Pons (tissue), 1 donor: ENCODE measurements around the gene BATF2.
A peak's percentile ranks its signal among the peaks of the same experiment; 100 is the strongest.
"Not testable (repeated sequence)": the region's sequence is repeated elsewhere in the genome, so short reads cannot be mapped to it uniquely, and the experiment has no call there.

Experiments used
- DNase-seq: peaks from one replicate; pipeline ENCODE4 v3.0.0-alpha.2; 2016; ENCODE audit warnings: low spot score

Gene BATF2, protein sequence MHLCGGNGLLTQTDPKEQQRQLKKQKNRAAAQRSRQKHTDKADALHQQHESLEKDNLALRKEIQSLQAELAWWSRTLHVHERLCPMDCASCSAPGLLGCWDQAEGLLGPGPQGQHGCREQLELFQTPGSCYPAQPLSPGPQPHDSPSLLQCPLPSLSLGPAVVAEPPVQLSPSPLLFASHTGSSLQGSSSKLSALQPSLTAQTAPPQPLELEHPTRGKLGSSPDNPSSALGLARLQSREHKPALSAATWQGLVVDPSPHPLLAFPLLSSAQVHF

DNA sequence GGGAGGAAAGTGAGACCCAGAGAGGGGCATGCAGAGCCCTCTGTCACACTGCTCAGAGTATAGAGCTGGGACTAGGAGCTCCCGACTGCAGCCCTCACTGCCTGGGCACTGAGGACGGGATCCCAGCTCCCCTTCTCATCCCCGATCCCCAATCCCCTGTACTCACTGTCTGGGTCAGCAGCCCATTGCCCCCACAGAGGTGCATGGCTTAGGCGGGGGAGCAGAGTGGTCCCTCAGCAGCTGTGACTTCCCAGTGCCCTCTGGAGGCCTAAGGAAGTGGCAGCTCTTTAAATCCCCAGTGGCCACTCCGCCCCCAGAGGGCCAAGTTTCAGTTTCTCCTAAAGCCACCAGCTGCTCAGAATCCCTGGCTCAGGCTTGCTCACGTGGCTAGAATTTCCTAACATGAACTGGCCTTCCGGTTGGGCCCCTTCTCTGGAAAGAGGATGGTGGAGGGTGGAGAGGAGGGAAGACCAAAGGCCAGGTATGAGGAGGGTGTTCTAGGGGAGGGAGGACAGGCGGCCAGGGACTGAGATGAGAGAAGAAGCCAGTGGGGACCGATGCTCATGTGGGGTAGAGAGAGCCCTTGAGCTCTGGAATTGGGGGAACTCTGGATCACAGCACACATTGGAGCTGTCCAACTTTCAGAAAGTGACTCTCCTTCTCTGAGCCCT, at the start of gene BATF2:
BATF2 (minus strand) TSS at position 262 of the 671 bp plus-strand sequence; CDS start at position 205, 57 bp downstream.
- peak; percentile 71 for DNase-seq

DNA sequence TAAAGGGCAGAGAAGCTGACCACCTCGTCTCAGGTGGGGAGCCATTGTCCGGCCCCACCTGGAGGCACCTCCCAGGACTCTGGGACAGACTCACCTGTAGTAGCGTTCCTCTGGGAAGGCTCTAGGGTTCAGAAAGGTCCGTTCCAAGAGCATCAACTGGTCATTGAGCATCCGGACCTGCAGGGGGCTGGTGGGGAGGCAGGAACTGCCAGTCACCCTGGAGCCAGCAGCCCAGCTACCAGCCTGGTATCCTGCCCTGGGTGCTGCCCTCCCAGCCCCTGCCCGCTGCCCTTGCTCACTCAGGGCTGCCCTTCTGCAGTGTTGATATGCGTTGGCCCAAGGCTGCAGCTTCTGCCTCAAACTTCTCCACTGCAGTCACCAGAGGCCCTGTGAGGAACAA, 49.0 kb upstream of the BATF2 start:
- DNase-seq = no peak

DNA sequence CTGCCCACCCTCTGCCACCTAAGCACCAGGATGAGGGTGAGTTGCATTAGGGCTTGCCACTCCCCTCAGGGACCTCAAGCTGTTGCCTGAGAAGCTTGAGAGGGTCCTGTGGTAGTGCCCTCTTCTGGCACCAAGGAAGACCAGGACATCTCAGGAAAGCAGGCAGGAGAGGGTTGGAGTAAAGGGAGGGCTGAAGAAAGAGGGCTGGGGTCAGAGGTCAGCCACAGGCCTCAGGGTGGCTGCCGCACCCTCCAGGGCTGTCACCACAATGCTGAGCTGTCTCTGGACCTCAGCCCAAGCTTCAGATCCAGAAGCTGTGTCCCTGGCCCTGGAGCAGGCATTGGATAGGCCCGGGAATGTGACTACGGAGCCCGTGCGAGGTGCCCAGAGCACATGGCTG, 48.3 kb upstream of the BATF2 start:
- DNase-seq = no peak

DNA sequence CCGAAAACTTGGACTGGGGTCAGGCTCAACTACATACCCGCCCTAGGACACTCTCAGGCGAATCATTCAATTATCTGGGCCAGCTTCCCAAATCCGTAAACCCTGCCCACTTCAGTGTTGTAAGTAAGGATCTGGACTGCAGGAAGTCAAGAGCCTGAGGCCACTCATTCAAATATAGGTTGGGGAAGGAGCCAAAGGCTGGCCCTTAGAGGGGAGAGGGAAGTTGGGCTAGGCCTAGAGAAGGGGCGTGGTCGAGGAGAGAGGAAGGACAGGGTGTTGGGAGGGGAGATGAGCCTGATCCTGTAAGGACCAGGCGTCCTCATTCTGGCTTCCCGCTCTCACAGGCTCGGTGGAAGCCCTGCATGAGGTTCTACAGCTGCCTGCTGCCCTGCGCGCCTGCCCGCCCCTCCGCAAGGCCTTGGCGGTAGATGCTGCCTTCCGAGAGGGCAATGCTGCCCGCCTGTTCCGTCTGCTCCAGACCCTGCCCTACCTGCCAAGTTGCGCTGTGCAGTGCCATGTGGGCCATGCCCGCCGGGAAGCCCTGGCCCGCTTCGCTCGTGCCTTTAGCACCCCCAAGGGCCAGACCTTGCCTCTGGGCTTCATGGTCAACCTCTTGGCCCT, 47.2 kb upstream of the BATF2 start:
- peak; percentile 76 for DNase-seq

DNA sequence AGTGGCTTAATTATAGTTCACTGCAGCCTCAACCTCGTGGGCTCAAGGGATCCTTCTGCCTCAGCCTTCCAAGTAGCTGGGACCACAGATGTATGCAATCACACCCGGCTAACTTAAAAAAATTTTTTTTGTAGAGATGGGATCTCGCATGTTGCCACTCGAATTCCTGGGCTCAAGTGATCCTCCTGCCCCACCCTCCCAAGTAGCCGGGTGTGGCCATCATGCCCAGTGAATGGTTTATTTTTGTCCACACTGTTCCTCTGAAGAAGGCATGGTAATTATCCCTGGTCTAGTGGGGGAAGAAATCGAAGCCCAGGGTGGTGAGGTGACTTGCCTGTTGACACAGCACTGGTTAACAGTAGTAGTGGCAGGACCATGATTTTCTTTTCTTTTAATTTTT, 46.1 kb upstream of the BATF2 start:
- DNase-seq = no peak

DNA sequence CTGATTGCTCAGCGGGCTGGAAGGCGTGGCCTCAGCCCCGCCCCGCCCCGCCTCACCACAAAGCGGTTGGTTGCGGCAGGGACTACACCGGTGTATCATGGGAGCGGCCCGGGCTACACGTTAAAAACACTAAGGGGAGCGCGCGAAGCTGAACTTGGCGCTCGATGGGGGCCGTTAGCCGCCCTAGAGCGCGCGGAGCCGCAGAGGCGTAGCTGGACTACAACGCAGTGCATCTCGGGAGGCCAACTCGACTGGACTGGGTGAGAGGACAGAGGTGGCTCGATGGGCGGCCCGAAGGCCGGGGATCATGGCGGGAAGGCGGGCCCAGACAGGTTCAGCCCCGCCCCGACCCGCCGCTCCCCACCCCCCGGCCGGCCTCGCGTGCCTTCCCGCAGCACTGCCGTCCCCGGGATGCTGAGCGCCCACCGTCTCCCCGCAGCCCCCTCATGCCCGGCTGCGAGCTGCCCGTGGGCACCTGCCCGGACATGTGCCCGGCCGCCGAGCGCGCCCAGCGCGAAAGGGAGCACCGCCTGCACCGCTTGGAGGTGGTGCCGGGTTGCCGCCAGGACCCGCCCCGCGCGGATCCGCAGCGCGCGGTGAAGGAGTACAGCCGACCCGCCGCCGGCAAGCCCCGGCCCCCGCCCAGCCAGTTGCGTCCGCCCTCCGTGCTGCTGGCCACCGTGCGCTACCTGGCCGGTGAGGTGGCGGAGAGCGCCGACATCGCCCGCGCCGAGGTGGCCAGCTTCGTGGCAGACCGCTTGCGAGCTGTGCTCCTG, 44.3 kb upstream of the BATF2 start, which contains the start of gene SAC3D1:
SAC3D1 (plus strand) TSS at position 364 of the 776 bp plus-strand sequence; CDS start at position 447, 83 bp downstream.
- peak; percentile 83 for DNase-seq

DNA sequence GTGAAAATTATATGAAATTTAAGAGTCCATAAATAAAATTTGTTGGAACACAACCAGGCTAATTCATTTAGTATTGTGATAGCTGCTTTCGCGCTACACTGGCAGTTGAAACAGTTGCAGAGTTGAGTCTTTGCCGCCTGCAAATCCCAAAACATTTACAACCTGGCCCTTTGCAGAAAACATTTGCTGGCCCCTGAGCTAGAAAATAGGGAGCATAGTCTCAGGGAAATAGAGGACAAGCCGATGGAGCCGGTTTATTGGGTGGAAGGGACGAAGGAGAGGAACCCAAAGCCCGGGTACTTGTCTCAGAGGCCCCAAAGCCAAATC, 43.7 kb upstream of the BATF2 start:
- no peak for DNase-seq

DNA sequence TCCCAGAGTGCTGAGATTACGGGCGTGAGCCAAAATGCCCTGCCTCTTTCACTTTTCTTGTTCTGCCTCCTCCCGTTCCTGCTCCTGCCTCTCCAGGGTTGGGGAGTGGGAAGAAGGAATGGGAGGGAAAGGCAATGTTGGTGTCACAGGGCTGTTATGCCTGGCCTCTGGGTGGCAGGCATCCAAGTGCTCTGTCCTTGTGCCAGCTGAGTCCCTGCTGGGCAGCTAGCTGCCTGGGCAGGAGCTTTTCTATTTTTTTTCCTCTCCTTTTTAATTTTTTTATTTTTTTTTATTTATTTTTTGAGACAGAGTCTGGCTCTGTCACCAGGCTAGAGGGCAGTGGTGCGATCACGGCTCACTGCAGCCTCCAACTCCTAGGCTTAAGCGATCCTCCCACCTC, 40.2 kb upstream of the BATF2 start:
- DNase-seq = peak; percentile 77

DNA sequence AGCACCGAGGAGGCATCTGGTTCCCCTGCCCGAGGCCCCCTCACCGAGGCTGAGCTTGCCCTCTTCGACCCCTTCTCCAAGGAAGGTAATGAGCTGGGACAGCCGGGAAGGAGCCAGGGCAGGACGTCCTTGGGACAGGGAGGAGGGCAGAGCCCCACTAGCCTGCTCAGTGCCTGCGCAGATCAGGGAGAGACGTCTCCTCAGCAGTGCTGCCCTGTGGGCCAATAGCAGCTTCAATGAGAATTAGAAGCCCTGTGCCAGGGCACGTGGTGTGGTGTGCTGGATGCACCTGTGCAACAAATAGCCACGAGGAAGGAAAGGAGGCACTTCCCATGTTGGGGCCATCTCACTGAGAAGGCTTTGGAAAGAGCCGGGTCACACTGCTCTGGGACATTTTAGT, 38.8 kb upstream of the BATF2 start:
- no peak for DNase-seq

DNA sequence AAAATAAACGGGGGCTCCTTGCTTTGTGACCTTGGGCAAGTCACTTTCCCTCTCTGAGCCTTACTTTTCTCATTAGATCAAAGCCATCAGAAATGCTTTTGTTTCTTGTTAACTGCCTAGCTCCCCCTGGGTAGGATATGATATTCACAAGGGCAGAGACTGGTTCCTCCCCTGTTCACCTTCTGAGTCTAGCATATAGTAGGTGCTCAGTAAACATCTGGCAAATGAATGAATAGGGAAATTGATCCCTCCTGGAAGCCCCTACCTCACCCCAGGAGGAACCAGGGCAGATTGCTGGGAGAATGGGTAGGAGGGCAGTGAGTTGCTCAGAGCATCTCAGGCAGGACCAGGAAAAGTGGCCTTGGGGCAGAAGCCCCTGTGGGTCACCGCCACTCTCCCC, 37.7 kb upstream of the BATF2 start:
- no peak for DNase-seq

DNA sequence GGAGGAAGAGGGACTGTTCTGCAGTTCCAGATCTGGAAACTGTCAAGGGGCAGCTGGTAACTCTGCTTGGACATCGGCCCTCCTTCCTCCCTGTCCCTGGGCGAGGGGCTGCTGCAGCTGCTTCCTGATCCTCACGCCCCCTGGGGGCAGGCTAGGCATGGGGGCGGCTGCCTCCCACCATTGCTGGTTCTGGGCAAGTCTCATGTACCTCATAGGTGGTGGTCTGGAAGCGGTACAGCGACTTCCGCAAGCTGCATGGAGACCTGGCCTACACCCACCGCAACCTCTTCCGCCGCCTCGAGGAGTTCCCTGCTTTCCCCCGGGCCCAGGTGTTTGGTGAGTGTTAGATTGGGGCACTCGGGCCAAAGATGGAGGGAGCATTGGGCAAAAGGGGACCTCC, 35.4 kb upstream of the BATF2 start:
- no peak for DNase-seq

DNA sequence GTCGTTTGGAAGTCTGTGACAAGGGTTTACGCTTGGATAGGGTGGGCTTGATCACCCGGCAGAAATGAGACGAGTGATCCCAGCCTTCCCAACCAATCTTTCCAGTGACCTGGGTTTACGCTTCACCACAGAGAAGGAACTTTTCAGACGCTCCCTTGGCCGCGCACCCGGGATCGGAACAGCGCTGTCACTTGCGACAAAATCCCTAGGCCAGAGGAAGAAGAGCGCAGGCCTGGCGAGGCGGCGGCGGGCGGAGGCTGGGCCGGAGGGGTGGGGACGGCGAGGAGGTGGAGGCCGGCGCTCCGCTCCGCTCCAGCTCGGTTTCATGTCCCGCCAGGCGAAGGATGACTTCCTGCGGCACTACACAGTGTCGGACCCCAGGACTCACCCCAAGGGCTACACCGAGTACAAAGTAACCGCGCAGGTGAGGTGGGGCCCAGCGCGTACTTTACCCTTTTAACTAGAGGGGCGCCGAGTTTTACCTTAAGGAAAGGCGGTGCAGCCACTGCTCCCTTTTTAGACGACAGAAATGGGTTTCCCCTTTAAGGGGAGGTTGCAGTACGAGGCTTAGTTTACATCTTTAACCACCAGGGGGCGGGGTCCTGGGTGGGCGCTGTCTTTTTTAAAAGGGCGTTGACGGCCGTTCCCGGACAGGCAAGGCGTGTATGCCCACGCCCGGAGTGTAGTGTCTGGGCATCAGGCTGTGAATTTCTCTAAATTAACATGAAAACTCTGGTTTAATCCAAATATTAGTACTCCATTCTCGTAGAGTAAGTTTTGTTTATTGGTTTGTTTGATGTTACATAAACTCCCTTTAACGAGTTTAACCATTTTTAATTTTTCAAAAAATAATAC, 30.7 kb upstream of the BATF2 start, which contains the start of gene SNX15:
SNX15 (plus strand) TSS at position 227 of the 855 bp plus-strand sequence; CDS start at position 326, 99 bp downstream.
- peak; percentile 98 for DNase-seq

DNA sequence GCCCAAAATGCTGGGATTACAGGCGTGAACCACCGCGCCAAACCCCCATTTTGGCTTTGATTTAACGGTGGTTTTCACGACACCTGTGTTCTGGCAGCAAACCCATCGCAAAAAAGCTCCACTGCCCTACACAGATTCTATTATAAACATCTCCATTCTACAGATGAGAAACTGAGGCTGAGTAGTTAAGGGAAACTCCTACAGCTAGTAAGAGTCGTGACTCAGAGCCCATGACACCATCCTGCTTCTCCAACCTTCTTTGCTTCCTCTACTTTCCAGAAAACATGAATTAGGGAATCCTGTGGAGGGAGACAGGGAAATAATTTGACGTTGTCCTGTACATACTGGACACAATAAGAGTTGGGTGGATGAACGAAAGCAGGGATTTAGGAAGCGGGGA, 30.0 kb upstream of the BATF2 start:
- no peak for DNase-seq

DNA sequence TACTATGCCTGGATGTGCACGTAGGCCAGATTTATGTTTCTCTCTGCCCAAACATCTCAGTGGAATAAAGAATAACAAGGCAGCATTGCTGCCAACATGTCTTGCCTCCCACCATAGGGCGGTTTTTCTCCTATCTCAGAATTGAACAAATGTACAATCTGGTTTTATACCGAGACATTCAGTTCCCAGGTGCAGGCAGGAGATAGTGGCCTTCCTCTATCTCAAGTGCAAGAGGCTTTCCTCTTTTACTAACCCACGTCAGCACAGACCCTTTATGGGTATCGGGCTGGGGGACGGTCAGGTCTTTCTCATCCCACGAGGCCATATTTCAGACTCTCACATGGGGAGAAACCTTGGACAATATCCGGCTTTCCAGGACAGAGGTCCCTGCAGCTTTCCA, 26.7 kb upstream of the BATF2 start:
- not testable (repeated sequence) for DNase-seq

DNA sequence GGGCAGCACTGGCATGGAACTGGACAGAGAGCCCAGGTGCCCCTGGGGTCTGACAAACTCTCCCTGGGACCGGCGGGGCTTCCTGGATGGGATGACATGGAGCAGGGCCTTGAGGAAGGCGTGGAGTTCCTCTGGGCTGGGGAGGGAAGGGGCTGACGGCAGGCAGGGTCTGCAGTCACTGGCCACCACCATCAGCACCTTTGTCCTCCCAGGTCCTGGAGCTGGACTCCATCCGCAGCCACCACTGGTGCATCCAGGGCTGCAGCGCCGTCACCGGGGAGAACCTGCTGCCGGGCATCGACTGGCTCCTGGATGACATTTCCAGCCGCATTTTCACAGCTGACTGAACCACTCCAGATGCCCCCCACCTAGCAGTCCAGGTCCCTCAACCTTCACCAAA, 24.7 kb upstream of the BATF2 start:
- no peak for DNase-seq

DNA sequence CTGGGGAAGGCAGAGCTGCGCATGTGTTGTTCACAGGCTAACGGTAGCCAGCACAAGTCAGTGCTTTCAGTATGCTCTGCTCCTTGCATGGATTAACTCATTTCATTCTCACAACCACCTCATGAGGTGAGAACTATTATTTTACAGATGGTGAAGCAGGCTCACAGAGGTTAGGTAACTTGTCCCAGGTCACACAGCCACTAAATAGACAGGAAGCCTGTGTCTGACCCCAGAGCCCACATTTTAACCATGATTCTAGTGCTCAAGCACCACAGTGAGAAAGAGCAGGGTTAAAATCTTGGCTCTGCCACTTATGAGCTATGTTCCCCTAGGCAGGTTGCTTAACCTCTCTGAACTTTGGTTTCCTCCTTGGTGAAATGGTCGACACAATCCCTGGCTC, 24.2 kb upstream of the BATF2 start:
- no peak for DNase-seq

DNA sequence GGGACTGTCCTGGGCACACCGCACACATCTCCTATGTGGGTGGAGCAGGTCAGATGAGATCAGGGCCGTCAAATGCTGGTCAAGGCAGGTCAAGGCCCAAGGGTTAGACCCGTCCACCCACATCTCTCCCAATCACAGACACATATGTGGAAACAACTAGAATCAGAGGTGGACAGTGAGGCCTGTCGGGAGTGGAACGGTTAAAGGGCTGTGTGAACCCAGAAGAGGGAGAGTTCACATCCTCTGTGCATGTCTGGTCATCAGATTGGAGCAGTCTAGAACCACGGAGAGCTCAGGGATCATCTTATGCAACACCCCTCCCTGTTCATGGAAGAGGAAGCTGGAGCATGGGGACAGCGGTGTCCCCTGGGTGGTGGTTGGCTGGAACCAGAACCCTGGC, 23.1 kb upstream of the BATF2 start:
- DNase-seq = no peak

DNA sequence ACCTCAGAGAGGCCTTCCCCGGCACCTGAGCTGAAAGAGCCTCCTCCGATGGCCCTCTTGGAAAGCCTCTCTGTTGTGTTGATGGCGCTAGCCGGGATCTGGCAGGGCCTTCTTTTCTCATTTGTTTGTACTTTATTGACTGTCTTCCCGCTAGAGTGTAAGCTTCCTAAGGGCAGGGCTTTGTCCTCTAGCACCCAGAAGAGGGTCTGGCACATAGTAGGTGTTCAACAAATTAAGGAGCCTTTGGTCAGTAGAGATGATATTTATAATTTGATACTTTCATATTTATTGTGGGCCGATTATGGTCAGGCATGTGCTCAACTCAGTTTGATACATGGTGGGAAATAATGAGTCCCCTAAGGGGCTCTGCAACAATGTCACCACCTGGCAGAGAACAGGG, 21.2 kb upstream of the BATF2 start:
- DNase-seq = no peak

DNA sequence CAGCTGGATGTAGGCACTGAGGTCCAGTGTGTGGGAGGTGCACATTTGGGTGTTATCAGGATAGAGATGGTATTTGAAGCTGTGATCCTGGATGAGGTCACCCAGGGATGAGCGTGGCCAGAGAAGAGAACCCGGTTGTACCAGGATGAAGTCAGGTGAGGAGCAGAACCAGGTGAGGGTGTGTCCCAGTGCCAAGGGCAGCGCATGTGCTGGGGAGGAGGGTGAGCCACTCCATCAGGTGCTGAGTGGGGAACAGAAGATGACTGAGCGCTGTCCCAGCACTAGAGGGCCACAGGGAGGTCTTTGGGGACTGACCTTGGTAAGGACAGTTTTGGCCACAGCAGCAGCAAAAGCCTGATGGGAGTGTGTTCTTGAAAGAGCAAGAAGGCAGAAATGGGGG, 19.9 kb upstream of the BATF2 start:
- DNase-seq = no peak

DNA sequence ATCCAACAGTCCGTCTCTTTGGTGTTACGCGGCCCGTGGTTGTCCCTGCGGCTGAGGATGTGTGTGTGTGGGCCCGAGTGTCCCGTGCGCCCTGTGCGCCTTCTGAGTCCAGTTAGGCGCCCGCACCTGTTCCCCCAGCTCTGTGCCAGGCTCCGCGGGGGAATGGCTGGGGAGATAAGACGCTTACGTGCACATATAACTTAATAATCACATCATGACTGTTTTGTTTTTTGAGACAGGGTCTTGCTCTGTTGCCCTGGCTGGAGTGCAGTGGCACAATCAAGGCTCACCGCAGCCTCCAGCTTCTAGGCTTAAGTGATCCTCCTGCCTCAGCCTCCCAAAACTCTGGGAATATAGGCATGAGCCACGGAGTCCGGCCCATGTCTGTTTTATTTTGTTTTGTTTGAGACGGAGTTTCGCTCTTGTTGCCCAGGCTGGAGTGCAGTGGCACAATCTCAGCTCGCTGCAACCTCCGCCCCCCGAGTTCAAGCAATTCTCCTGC, 18.0 kb upstream of the BATF2 start:
- no peak for DNase-seq
